HG02852 (cell line): ENCODE results near the gene ZNF747.
"Not testable (repeated sequence)": the region's sequence is repeated elsewhere in the genome, so short reads cannot be mapped to it uniquely, and the experiment has no call there.

ENCODE experiments used
- ATAC-seq: cut with Tn5 transposase; IDR thresholded peaks from one replicate; pipeline ENCODE4 v1.9.1; 2021; ENCODE audit warnings: mild to moderate bottlenecking, moderate library complexity; ENCODE audit not compliant: unreplicated experiment

Gene ZNF747

DNA sequence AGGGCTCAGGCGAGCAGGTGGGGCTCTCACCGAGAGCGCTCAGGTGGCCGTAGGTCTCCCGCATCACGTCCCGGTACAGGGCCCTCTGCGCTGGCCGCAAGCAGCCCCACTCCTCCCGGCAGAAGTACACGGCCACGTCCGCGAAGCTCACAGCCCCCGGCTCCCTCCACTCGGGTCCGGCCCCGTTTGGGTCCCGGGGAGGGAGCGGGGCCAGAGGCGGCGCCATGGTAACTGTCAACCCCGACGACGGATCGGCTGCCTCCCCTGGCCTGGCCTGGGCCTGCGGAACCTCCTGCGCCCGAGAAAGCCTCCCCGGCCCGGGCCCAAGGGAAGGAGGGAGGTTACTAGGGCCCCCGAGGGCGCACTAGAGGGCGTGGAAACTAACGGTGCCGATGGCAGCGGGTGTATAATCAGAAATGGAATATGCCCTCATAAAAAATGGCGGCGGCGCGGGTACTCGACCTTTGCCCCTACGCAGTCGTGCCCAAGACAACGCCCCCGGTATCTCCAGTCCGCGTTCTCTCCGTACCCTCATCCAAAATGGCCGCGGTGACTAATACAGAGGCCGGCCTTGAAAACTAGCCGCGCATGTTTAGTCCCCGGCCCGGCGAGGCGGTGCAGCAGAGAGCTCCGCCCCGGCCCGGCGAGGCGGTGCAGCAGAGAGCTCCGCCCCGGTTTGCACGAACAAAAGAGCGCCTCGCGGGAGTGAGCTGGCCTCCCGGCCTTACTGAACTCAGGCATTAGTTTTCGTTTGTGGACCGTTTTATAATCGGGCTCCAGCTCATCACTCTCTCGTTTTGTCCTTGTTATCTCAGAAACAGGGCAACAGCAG lies 23.5 kb upstream of the ZNF747 start, which contains the start of gene ZNF764:
ZNF764 (minus strand) TSS at position 418 of the 832 bp plus-strand sequence; CDS start at position 226, 192 bp downstream.
- ATAC-seq = peak; percentile 85

DNA sequence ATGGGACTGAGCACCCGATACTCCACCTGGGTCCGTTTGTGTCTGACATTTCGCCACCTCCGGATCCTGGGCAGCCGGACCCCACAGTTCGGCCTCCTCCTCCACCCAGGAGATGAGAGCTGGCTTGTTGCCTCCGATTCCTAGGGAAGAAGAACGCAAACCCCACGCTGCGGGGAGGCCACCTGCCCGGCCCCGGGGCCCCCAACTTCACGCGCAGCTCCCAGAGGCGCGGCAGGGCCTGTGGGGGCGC lies 23.0 kb upstream of the ZNF747 start:
- no peak for ATAC-seq

DNA sequence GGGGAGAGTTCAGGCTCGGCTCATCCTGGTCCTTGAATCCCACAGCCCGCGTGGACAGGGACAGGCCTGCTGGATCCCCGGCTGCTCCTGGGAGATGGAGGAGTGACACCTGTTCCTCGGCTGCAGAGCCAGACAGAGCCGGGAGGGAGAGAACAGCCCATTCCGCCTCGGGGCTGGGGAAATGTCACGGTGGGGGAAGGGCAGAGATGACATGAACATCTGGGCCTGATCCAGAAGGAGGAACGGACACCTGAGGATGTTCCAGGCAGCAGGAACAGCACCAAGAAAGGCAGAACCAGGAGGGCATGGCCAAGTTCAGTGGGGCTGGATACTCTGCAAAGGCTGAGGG lies 21.4 kb upstream of the ZNF747 start:
- ATAC-seq = no peak

DNA sequence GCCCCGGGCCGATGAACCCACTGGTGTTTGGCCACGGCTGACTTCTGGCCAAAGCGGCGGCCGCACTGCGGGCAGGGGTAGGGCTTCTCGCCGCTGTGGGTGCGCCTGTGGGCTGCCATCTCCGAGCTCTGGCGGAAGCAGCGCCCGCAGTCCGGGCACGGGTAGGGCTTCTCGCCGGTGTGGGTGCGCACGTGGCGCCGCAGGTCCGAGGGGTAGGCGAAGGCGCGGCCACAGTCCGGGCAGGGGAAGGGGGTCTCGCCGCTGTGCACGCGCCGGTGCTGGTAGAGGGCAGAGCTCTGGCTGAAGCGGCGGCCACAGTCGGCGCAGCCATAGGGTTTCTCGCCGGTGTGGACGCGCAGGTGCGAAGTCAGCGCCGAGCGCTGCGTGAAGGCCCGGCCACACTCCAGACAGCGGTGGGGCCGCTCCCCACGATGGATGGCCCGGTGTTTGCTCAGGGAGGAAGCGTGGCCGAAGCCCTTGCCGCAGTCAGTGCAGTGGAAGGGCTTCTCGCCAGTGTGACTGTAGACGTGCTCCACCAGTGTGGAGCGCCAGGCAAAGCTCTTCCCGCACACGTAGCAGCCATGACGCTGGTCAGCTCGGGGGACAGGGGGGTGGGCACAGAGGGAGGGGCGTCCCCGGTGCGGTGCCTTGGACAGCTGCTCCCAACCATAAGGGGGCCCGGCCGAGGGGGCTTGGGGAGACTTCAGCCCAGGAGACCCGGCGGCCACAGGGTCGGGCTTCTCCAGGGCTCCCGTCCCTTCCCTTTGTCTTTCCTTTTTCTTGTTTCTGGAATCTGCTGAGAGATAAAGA lies 20.9 kb upstream of the ZNF747 start:
- ATAC-seq = no peak

DNA sequence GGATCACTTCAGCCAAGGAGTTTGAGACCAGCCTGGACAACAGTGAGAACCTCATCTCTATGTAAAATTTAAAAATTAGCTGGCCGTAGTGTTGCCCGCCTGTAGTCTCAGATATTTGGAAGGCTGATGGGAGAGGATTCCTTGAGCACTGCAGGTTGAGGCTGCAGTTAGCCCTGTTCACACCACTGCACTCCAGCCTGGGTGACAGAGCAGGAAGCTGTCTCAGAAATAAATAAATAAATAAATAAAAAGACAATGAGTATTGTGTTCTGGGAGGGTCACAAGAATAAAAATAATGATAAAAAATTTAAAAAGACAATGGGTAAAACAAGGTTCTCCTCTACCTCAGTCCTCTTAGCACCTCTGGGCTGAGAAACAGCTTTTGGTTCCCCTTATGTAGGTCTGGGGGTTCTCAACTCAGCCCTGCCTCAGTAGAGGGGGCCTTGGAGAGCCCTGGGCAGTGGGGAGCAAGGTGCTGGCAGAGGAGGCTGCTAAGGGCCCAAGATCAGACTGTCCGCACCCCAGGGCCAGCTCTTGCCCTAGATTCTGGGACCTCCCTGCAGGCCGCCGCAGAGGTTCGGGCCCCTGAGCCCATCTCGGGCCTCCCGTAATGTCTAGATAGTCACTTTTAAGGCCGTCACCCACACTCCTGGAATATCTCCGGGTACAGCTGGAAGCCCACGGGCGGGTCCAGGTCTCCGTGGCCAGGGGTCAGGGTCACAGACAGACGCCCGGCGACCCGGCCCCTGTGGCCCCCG lies 20.1 kb upstream of the ZNF747 start:
- ATAC-seq = no peak

DNA sequence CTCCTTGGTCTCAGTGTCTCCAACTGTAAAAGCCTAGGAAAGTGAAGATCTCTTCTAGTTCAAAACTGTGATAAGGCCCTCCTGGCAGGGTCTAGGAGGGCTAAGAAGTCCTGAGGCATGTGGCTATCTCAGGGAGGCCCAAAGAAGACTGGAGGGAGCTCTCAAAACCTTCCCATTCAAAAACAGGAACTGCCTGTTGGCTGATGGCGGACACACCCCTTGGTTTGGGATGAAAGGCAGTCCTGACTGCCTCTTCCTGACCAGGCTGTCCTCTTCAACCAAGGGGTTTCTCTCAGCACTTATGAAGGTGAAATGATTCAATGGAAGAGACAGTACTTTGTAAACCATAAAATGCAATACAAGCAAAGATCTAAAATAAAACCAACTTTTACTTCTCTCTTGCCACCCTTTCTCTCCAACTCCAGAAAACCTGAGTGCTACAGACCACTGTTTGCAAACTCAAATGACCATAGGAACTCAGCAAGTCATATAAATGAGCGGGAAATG lies 18.8 kb upstream of the ZNF747 start:
- ATAC-seq = no peak

DNA sequence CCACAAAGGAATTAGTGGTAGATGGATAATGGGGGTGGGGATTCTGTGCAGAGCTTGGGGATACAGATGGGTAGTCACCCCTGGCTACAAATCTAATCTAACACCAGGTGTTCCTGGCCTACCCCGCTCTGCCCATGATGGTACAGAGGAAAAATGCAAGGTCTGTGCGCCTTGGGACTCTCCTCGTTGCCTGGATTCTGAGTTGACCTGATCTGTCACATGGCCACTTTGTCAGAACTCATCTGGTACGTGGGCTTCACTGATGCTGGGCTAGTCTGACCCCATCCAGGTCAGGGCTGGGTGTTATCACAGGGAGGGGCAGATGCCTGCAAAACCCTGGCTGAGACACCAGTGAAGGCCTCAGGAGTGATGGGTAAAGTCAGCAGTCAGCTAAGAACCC lies 18.3 kb upstream of the ZNF747 start:
- no peak for ATAC-seq

DNA sequence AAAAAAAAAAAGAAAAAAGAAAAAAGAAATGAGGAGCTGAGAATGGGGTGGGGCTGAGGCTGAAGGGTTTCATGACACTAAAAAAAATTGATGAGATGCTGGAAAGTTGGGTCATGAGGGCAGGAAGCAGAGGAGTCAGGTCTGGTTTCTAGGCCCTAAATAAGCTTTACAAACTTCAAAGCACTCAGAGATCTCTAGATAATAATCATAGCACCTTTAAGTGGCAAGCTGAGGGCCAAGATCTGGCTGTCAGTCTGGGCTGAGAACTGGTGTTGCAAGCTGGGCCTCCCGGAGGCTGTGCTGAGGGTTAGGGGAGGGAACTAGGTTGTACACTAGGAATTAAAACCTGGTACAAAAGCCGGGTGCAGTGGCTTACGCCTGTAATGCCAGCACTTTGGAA lies 17.1 kb upstream of the ZNF747 start:
- no peak for ATAC-seq

DNA sequence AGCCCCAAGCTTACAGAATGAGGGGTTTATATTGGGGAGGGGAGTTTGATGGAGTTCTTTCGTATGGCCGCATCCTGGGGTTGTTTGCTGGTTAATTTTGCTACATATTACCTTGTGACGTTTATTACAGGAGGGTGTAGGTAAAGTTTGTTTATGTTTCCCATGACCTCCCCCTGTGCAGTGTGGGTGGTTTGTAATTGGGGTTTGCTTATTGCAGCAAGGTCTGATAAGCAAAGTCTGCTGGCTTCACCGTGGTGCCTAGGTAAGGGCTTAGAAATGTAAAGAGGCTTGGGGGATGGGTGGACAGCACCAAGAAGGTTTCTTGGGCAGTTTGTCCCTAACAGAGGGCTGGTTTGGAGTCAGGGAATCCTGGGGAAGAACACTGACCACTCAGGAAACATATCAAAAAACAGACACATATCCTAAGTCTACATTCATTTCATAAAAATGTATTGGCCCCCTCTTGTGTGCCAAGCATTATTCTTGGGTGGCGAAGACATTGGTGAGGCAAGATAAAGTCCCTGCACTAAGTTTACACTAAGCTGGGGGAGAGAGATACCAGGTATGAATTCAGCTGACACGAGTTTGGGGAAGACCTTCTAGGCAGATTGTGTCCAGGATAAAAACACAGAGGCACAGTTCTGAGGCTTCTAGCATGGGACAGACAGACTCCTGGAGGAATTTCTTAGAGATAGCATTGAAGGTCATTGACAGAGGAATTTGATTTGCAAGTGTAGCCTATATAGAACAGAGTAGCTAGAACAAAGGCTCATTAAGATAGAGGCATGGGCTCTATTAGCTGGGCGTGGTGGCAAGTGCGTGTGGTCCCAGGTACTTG lies 14.0 kb upstream of the ZNF747 start:
- ATAC-seq = no peak

DNA sequence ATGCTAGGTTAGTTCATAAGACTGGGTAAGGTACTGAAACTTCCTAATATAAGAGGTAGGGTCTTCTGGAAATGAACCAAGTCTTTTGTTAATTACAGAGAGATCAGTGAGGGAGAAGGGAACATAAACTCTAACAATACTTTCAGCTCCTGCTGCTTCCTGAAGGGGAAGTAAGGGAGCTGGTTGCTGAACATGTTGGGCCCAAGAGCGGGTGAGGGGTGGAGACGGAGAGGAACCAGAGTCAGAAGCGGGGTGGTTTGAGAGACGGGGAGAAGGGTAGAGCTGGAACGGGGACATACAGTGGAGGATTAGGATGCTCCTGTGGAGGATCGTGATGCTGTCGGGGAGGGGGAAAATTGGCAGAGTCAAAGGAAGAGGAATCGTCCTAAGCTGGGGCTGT lies 11.5 kb upstream of the ZNF747 start:
- no peak for ATAC-seq

DNA sequence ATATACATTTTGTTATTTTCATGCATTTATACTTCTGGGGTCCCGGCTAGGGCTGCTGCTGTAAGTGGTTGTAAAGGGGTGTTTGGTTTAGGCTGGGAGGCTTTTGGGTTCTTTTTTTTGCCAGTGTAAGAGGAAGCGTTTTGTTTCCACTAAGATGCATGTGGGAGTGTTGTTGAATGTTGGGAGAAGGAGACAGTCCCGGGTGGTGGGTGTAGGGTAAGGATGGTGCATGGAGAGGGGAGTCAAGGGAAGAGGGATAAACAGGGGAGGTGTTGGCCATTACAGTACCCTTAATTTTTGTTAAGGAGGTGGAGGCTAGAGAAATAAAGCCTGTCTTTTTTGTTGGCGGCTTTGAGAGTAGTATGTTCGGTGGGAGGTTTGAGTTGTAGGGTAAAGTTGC lies 8.4 kb upstream of the ZNF747 start:
- no peak for ATAC-seq

DNA sequence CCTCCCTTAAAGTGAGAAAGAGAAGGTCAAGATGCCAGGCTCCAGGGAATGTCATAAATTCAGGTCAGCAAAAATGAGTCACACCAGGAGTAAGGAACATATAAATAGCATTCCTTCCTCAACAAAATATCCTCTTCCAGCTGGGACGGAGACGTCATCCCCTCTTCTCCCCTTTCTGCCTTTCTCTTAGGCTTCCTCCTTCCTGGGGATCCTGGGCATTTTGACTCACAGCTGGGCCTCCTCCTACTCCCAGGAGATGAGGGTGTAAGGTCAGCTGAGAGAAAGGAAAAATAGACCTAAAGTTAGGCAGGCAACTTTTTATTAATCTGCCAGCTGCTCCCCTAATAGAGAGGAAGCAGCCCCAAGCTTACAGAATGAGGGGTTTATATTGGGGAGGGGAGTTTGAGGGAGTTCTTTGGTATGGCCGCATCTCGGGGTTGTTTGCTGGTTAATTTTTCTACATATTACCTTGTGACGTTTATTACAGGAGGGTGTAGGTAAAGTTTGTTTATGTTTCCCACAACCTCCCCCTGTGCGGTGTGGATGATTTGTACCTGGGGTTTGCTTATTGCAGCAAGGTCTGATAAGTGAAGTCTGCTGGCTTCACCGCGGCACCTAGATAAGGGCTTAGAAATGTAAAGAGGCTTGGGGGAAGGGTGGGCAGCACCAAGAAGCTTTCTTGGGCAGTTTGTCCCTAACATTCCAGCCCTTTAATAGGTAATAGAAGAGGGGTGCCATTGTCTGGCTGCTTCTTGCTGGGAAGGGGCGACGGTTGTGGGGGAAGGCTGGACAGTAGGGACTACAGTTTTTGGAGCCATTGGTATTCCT lies 7.1 kb upstream of the ZNF747 start:
- no peak for ATAC-seq

DNA sequence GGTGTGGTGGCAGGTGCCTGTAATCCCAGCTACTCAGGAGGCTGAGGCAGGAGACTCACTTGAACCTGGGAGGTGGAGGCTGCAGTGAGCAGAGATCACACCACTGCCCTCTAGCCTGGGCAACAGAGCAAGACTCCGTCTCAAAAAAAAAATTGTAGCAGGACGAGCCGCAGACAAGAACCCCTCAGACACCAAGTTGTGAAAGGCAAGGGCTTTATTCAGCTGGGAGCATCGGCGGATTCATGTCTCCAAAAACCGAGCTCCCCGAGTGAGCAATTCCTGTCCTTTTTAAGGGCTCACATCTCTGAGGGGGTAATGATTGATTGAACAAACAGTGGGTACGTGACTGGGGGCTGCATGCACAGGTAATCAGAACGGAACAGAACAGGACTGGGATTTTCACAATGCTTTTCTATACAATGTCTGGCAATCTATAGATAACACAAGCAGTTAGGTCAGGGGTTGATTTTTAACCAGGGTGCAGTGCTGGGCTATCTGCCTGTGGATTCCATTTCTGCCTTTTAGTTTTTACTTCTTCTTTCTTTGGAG lies 6.3 kb upstream of the ZNF747 start:
- ATAC-seq = not testable (repeated sequence)

DNA sequence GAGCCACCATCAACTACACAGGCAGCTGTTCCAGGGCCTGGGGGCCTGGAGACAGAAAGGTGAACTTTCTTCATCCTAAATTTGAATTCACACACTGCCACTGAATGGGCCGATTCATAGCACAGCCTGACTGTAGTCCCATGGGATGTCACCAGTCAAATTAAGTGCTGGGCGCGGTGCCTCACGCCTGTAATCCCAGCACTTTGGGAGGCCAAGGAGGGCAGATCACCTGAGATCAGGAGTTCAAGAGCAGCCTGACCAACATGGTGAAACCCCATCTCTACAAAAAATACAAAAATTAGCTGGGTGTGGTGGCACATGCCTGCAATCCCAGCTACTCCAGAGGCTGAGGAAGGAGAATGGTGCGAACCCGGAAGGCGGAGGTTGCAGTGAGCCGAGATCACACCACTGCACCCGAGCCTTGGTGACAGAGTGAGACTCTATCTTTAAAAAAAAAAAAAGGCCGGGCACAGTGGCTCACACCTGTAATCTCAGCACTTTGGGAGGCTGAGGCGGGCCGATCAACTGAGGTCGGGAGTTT lies 5.4 kb upstream of the ZNF747 start:
- not testable (repeated sequence) for ATAC-seq

DNA sequence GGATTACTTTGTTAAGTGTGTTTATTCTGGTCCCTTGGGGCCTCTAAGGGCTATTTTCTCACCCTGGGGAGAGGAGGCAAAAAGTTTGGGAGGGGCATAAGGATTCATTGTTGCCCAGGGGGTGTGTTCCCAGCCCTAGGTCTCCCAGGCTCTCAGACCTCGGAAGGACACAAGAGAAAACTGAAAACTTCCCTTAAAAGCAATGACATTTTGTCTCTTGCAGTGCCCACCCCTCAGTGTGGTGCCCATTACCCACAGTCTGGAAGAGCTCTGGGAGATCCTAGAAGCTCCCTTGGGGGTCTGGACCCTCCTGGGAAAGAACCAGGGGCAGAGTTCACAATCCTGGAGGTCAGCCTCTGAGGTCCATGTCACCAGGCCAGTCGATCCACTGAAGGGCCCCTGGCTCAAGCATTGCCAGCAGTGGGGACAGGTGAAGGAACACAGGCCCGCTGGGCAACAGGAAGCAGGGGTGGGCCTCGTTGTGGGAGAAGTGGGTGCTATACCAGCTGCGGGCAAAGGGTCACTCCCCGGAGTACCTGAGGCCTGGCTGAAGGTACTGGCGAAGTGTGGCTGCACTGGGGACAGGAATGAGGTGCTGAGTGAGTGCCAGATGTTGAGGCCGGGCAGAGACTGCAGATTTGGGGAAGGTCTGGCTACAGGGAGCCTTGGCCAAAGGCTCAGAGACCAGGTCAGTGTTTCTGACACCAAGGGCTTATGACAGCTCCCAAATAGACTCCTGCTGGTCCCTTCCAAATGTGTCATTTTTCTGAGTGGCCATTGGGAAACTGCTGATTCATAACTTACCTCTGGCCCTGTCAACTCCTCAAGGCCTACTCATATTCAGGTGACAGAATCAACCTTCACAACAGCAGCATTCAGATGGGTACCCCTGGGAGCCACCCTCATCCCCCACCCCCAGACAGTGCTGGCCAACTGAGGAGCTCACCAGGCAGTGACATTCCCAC lies 4.6 kb upstream of the ZNF747 start:
- no peak for ATAC-seq

DNA sequence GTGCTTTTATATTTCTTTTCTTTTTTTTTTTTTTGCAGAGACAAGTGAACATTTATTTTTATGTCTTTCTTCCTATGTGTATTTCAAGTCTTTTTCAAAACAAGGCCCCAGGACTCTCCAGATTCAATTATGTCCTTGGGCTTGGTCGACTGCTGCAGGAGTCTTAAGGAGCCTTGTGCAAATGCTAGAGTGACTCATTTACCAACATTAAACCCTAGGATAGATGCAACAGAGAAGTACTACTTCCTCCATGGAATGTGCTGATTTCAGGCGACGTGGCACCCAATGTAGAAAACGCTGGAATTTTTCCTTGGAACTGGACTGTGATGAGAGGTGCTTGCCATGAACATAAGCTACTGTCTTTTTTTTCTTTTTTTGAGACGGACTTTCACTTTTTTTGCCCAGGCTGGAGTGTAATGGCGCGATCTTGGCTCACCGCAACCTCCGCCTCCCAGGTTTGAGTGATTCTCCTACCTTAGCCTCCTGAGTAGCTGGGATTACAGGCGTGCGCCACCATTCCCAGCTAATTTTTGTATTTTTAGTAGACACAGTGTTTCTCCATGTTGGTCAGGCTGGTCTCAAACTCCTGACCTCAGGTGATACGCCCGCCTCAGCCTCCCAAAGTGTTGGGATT lies 1.9 kb upstream of the ZNF747 start:
- not testable (repeated sequence) for ATAC-seq

DNA sequence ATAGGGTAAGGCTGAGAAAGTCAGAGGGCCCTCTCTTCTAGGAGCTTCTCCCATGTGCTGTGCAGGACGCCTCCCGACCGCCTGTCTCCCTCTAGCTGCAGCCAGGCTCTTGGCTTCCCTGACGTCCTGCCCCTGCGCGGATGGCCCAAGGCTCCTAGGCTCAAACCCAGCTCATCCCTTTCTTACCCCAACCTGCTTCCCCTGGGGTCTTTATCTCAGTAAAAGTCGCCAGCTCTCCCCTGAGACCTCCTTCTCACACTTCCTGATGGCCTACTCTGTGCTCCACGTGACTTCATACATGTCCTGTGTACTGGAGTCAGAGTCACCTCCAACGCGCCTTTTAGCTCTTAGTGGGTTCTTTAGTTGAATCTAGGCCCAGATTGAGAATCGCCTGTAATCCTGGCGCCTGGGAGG lies 1.1 kb upstream of the ZNF747 start:
- ATAC-seq = no peak
